NB4 (cell line): ENCODE measurements around the gene IGSF21.

ENCODE experiments used
- CTCF ChIP-seq: IDR thresholded peaks from one replicate; pipeline ENCODE4 v1.5.1; 2012; ENCODE audit warnings: low read depth, low read length
- MYC ChIP-seq: IDR thresholded peaks from 2 replicates; pipeline ENCODE4 v1.6.1; 2011; ENCODE audit warnings: low read depth, low read length
- POLR2A ChIP-seq: IDR thresholded peaks from 2 replicates; pipeline ENCODE4 v1.6.1; 2011; ENCODE audit warnings: mild to moderate bottlenecking; ENCODE audit not compliant: insufficient read length; ENCODE audit errors: extremely low read depth

GRCh38 chr1:18373151-18373550 lies 265.6 kb downstream of the IGSF21 start:
- no peak for TF ChIP-seq POLR2A
- TF ChIP-seq CTCF, result no peak
- no peak for TF ChIP-seq MYC
